Measurements from ENCODE around the gene SMIM24. TPM values are rescaled to one million over a fixed set of nuclear protein-coding genes. Genes with fewer than 3 reads are reported as not detected.

SMIM24 gene
- total RNA-seq, 1 experiment from 2014 or later = 0.89 TPM

GRCh38 chr19:3467437-3468198, 12.7 kb downstream of the SMIM24 start:
- Histone ChIP-seq H3K9me2 (replicated peaks; ENCODE audit: insufficient read depth, low read length) (no peaks in the 10 kb centered on the region), H3K27me3 (ENCODE audit: low read length) (no peaks in the 10 kb centered on the region), H3K4me1 (ENCODE audit: low read length) (peaks cover 19% of the 10 kb centered on the region), H3K4me3 (ENCODE audit: low read length) (no peak overlapping the region), H2AFZ (ENCODE audit: low read length) (no peak overlapping the region), H3K36me3 (ENCODE audit: insufficient read depth, low read length) (no peaks in the 10 kb centered on the region), H3K27ac (ENCODE audit: low read length) (no peak overlapping the region), H3K9ac (ENCODE audit: low read length) (no peak overlapping the region), H3K79me2 (ENCODE audit: low read length) (no peaks in the 10 kb centered on the region), H4K20me1 (ENCODE audit: insufficient read depth, low read depth, low read length) (no peaks in the 10 kb centered on the region), H3K4me2 (ENCODE audit: low read depth, low read length, poor library complexity, severe bottlenecking) (no peak overlapping the region), H3K9me3 (ENCODE audit: low read length) (0 out of 2 replicates have a peak, but pooled peaks cover 2% of the 10 kb centered on the region)
- no peak for DNase-seq

DNA sequence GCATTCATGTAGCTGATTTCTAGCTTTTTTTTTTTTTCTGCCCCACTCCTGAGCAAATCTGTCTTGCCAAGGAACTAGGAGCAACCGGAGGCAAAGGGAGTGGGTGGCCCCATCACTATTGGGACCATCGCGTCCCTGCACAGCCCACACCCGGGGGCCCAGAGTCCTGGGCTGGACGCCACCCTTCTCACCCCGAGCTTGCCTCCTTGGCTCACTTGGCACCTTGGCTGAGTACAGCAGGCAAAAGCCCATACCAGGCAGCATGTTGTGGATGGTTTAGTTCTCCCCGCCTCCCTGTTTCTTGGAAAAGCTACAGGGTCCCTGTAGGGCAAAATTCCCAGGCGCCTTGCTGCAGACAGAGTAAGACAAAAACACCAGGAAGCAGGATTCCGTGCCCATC, 13.7 kb downstream of the SMIM24 start:
- Histone ChIP-seq H3K9ac (ENCODE audit: low read length) (no peak overlapping the region), H3K27me3 (ENCODE audit: low read length) (no peaks in the 10 kb centered on the region), H2AFZ (ENCODE audit: low read length) (no peak overlapping the region), H4K20me1 (ENCODE audit: insufficient read depth, low read depth, low read length) (no peaks in the 10 kb centered on the region), H3K9me3 (ENCODE audit: low read length) (0 out of 2 replicates have a peak, but pooled peaks cover 2% of the 10 kb centered on the region), H3K27ac (ENCODE audit: low read length) (no peak overlapping the region), H3K9me2 (replicated peaks; ENCODE audit: insufficient read depth, low read length) (no peaks in the 10 kb centered on the region), H3K4me2 (ENCODE audit: low read depth, low read length, poor library complexity, severe bottlenecking) (no peak overlapping the region), H3K4me3 (ENCODE audit: low read length) (no peak overlapping the region), H3K4me1 (ENCODE audit: low read length) (peaks cover 19% of the 10 kb centered on the region), H3K79me2 (ENCODE audit: low read length) (no peaks in the 10 kb centered on the region), H3K36me3 (ENCODE audit: insufficient read depth, low read length) (no peaks in the 10 kb centered on the region)
- no peak for DNase-seq

DNA sequence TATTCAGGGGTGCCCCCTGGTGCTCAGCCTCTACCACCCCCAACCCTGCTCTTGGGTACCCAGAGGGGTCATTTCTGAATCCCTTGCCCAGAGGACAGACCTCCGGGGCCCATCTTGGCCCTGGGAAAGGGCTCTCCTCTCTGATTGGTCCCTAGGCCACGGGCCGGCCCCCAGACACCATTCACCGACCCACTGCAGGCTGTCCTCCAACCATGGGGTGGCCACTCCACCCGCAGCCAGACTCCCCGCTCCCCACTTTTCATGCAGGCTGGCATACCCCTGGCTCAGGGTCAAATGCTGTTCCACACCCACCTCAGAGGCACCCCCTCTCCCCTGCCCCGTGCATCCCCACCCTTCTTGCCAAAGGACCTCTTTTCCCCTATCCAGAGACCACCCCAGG, 14.8 kb downstream of the SMIM24 start:
- Histone ChIP-seq H3K9ac (ENCODE audit: low read length) (no peak overlapping the region), H2AFZ (ENCODE audit: low read length) (no peak overlapping the region), H3K9me2 (replicated peaks; ENCODE audit: insufficient read depth, low read length) (no peaks in the 10 kb centered on the region)

GRCh38 chr19:3464587-3465235, 15.6 kb downstream of the SMIM24 start:
- Histone ChIP-seq H3K4me3 (ENCODE audit: low read length) (no peak overlapping the region), H3K27me3 (ENCODE audit: low read length) (no peaks in the 10 kb centered on the region), H3K4me1 (ENCODE audit: low read length) (peaks cover 5% of the 10 kb centered on the region), H2AFZ (ENCODE audit: low read length) (no peak overlapping the region), H3K36me3 (ENCODE audit: insufficient read depth, low read length) (no peaks in the 10 kb centered on the region), H3K27ac (ENCODE audit: low read length) (no peak overlapping the region), H3K9me3 (ENCODE audit: low read length) (0 out of 2 replicates have a peak, but pooled peaks cover 2% of the 10 kb centered on the region), H3K4me2 (ENCODE audit: low read depth, low read length, poor library complexity, severe bottlenecking) (no peak overlapping the region), H3K9me2 (replicated peaks; ENCODE audit: insufficient read depth, low read length) (no peaks in the 10 kb centered on the region), H3K79me2 (ENCODE audit: low read length) (no peaks in the 10 kb centered on the region), H3K9ac (ENCODE audit: low read length) (no peak overlapping the region), H4K20me1 (ENCODE audit: insufficient read depth, low read depth, low read length) (no peaks in the 10 kb centered on the region)
- DNase-seq = no peak

More for the DNA sequence above, 14.8 kb downstream of the SMIM24 start:
- H3K4me3 ChIP-seq (ENCODE audit: low read length) = no peak overlapping the region
- no peaks in the 10 kb centered on the region for H3K79me2 ChIP-seq (ENCODE audit: low read length)
- no peak for DNase-seq
- H3K4me1 ChIP-seq (ENCODE audit: low read length) = peaks cover 14% of the 10 kb centered on the region
- no peaks in the 10 kb centered on the region for H3K36me3 ChIP-seq (ENCODE audit: insufficient read depth, low read length)
- H3K27me3 ChIP-seq (ENCODE audit: low read length) = no peaks in the 10 kb centered on the region
- H3K9me3 ChIP-seq (ENCODE audit: low read length) = 0 out of 2 replicates have a peak, but pooled peaks cover 2% of the 10 kb centered on the region
- H3K27ac ChIP-seq (ENCODE audit: low read length) = no peak overlapping the region
- H3K4me2 ChIP-seq (ENCODE audit: low read depth, low read length, poor library complexity, severe bottlenecking) = no peak overlapping the region
- H4K20me1 ChIP-seq (ENCODE audit: insufficient read depth, low read depth, low read length) = no peaks in the 10 kb centered on the region

- H3K4me2 ChIP-seq (ENCODE audit: low read depth, low read length, poor library complexity, severe bottlenecking) = no peak overlapping the region
- H3K27me3 ChIP-seq (ENCODE audit: low read length) = no peaks in the 10 kb centered on the region
- H3K9me2 ChIP-seq (replicated peaks; ENCODE audit: insufficient read depth, low read length) = no peaks in the 10 kb centered on the region
- H3K4me1 ChIP-seq (ENCODE audit: low read length) = no peaks in the 10 kb centered on the region
- no peaks in the 10 kb centered on the region for H3K79me2 ChIP-seq (ENCODE audit: low read length)
- H2AFZ ChIP-seq (ENCODE audit: low read length) = no peak overlapping the region
- no peak overlapping the region for H3K9ac ChIP-seq (ENCODE audit: low read length)
- H4K20me1 ChIP-seq (ENCODE audit: insufficient read depth, low read depth, low read length) = no peaks in the 10 kb centered on the region
- H3K9me3 ChIP-seq (ENCODE audit: low read length) = 0 out of 2 replicates have a peak, but pooled peaks cover 2% of the 10 kb centered on the region
- no peak overlapping the region for H3K4me3 ChIP-seq (ENCODE audit: low read length)
- H3K36me3 ChIP-seq (ENCODE audit: insufficient read depth, low read length) = no peaks in the 10 kb centered on the region
- no peak for DNase-seq
- no peak overlapping the region for H3K27ac ChIP-seq (ENCODE audit: low read length)
Observed at GRCh38 chr19:3463714-3464586, 16.4 kb downstream of the SMIM24 start.

DNA sequence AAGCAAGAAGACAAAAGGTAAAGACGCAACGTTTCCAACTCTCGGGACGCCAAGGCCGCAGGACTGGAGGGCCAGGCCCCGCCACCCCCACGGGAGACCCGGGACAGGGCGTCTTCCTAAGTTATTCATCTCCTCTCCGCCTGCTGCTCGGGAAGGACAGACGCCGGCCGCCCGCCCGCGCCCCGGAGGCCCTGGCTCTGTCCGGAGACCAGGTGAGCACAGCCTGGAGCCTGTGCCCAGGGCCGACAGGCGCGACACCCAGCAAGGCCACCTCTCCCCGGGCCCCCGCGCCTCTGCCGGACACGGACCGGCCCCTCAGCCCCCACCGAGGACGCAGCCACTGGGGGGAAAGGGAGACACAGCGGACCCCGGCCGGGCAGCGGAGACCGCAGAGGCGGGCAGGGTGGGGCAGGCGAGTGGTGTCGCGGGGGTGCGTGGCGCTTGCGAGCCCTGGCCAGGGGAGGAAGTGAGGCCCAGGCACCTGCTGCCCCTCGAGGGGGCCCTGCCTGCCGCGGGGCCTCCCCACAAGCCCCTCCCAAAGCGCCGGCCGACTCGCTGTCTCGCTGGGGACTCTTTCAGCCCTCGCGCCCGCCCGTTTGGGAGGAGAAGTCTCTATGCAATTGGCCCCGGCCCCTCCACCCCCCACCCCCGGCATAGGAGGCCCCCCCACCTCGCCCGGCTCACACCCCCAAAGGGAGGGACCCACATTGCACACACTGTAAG, 17.2 kb downstream of the SMIM24 start:
- Histone ChIP-seq H3K9ac (ENCODE audit: low read length) (no peak overlapping the region), H3K4me2 (ENCODE audit: low read depth, low read length, poor library complexity, severe bottlenecking) (no peak overlapping the region), H3K79me2 (ENCODE audit: low read length) (no peaks in the 10 kb centered on the region), H3K36me3 (ENCODE audit: insufficient read depth, low read length) (no peaks in the 10 kb centered on the region), H4K20me1 (ENCODE audit: insufficient read depth, low read depth, low read length) (no peaks in the 10 kb centered on the region), H3K9me3 (ENCODE audit: low read length) (0 out of 2 replicates have a peak, but pooled peaks cover 2% of the 10 kb centered on the region), H3K27ac (ENCODE audit: low read length) (no peak overlapping the region), H3K4me3 (ENCODE audit: low read length) (no peak overlapping the region), H2AFZ (ENCODE audit: low read length) (no peak overlapping the region), H3K9me2 (replicated peaks; ENCODE audit: insufficient read depth, low read length) (no peaks in the 10 kb centered on the region), H3K4me1 (ENCODE audit: low read length) (peaks cover under 1% of the 10 kb centered on the region; the same call in 1 of the 2 replicates), H3K27me3 (ENCODE audit: low read length) (no peaks in the 10 kb centered on the region)
- DNase-seq = no peak

- no peak for DNase-seq
- Histone ChIP-seq H3K4me3 (ENCODE audit: low read length) (no peak overlapping the region), H3K9me2 (replicated peaks; ENCODE audit: insufficient read depth, low read length) (no peaks in the 10 kb centered on the region), H3K27me3 (ENCODE audit: low read length) (no peaks in the 10 kb centered on the region), H3K36me3 (ENCODE audit: insufficient read depth, low read length) (no peaks in the 10 kb centered on the region), H4K20me1 (ENCODE audit: insufficient read depth, low read depth, low read length) (no peaks in the 10 kb centered on the region), H3K27ac (ENCODE audit: low read length) (no peak overlapping the region), H2AFZ (ENCODE audit: low read length) (no peak overlapping the region), H3K79me2 (ENCODE audit: low read length) (no peaks in the 10 kb centered on the region), H3K4me1 (ENCODE audit: low read length) (peaks cover 15% of the 10 kb centered on the region), H3K9ac (ENCODE audit: low read length) (no peak overlapping the region), H3K4me2 (ENCODE audit: low read depth, low read length, poor library complexity, severe bottlenecking) (no peak overlapping the region), H3K9me3 (ENCODE audit: low read length) (no peaks in the 10 kb centered on the region)
Observed at GRCh38 chr19:3459965-3460582, 20.3 kb downstream of the SMIM24 start.

Data from Karpas-422 (cell line).